Erythroblast (primary cell): ENCODE measurements around the gene TMEM44.

Source experiments
- GATA1 ChIP-seq: IDR thresholded peaks from 2 replicates; pipeline ENCODE4 v1.6.1; 2011; ENCODE audit warnings: low read depth, mild to moderate bottlenecking, control low read depth, low read length, moderate library complexity
- POLR2A ChIP-seq: IDR thresholded peaks from 2 replicates; pipeline ENCODE4 v1.6.1; 2011; ENCODE audit warnings: mild to moderate bottlenecking, low read length

GRCh38 chr3:194612221-194612620 is 21.0 kb downstream of the TMEM44 start:
- TF ChIP-seq POLR2A = no peak
- TF ChIP-seq GATA1 = no peak
